Psoas muscle (tissue), 8 donors: ENCODE measurements around the gene EEFSEC. TPM values are rescaled to one million over a fixed set of nuclear protein-coding genes. Genes with fewer than 3 reads are reported as not detected.
A peak's percentile ranks its signal among the peaks of the same experiment; 100 is the strongest.

ENCODE experiments used
- ATAC-seq, 4 donors: fragments of 200-7000 bp; cut with Tn5 transposase; one replicate each; pipeline ENCODE4 v1.9.1; 2020; ENCODE audit warnings: moderate library complexity in 3 of 4, mild to moderate bottlenecking in 2 of 4
- DNase-seq, 2 donors: peaks; one replicate each; pipeline ENCODE4 v3.0.0-alpha.2; 2020
- H3K27ac ChIP-seq: fragments of 200-600 bp; one replicate; pipeline ENCODE4 v1.8.0; 2022
- H3K27me3 ChIP-seq, 3 donors: fragments of 200-600 bp in 1 of 3; one replicate each; pipeline versions ENCODE4 v1.6.1 to v1.8.0; 2013 to 2022; ENCODE audit warnings: low read length in 2 of 3, mild to moderate bottlenecking in 2 of 3, moderate library complexity in 1 of 3; ENCODE audit not compliant: insufficient read depth in 3 of 3
- H3K36me3 ChIP-seq, 2 donors: fragments of 200-600 bp in 1 of 2; one replicate each; pipeline versions ENCODE4 v1.6.1 to v1.8.0; 2013 to 2022; ENCODE audit warnings: low read depth in 1 of 2, mild to moderate bottlenecking in 1 of 2, moderate library complexity in 1 of 2; ENCODE audit not compliant: insufficient read depth in 1 of 2
- H3K4me1 ChIP-seq: fragments of 200-600 bp; one replicate; pipeline ENCODE4 v1.8.0; 2022
- H3K4me3 ChIP-seq: fragments of 200-600 bp; one replicate; pipeline ENCODE4 v1.8.0; 2022; ENCODE audit warnings: mild to moderate bottlenecking
- H3K9me3 ChIP-seq: fragments of 200-600 bp; one replicate; pipeline ENCODE4 v1.8.0; 2022
- WGBS, 3 donors: extraction: QIAGEN DNeasy Blood & Tissue Kit; methylation state at CpG; one replicate each; pipeline versions ENCODE4 v1.1.6 to v1.1.7; 2013; 5-methylcytosine and 5-hydroxymethylcytosine counted together
- intact Hi-C, 2 donors: fragments of 100-400 bp; cut with DNase I; formaldehyde crosslinking; loops; one replicate each; pipeline versions ENCODE4 v1.11.0 to v1.14.2; 2022
- polyA plus RNA-seq, 3 donors: library from polyadenylated mRNA; stranded (reverse); fragments of 200-250 nt; gene quantifications; one replicate each; pipeline ENCODE4 v1.2.3, GENCODE V29; 2013
- total RNA-seq, 4 donors: library from RNA; stranded (reverse); fragmentation: NEBNext Ultra II Directional in 2 of 4; extraction: Animal tissue kit (Norgen Biotek cat#: 25700) in 2 of 4; gene quantifications; one replicate each; pipeline versions ENCODE4 v1.2.1 to v1.2.4, GENCODE V29; 2021 to 2023
- TF ChIP-seq, protein P1 (sequence below): fragments of 200-600 bp; IDR thresholded peaks from one replicate; pipeline ENCODE4 v1.8.0; 2022; ENCODE audit warnings: antibody characterized with exemption
- donor health status: healthy with polysubstance abuse.
- donor health status: DM: no; HTN: no; CAD: no; lungs with moderate emphysema.
- donor health status: Bipolar disorder and iron deficiency.
- donor health status: healthy.
- donor health status: DM: yes; HTN: yes; CAD: no.
- donor health status: DM: no; HTN: no; CAD: no.
- donor health status: DM: no; HTN: no; CAD: no.
- donor health status: DM: yes; HTN: yes; CAD: no.

Gene EEFSEC
- total and polyA plus RNA-seq, 7 donors: 10.7 to 18.9 (median 14.0) TPM

DNA sequence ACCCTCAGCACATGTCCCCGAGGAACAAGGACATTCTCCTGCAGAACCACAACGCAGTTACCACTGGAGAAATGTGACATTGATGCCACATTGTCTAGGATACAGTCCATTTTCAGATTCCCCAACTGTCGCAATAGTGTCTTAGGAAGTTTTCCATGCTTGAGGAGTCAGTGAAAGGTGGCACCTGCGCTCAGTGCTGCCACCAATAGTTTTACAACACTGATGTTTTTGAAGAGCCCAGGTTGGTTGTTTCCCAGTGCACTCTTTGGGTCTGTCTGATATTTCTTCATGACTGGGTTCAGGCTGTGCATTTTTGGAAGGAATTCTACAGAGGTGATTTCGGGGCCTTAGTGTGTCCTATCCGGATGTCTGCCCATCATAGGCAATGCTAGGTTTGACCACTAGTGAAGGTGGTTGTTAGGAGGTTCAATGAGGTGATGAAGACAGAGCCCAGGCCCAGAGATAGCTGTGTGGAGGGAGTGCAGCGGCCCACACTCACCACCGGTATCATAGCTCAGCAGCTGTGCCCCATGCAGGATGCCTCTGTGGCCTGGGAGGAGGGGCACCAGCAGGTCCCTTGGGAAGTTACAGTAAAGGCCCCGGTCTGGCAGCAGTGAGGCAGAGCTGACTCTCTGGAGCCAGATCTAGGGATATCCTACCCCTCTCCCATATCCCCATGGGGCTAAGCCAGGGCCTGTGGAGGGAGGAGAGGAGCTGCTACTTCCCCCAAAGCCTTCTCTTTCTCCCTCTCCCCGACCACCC, 216.8 kb downstream of the EEFSEC start:
- Histone ChIP-seq H3K27ac (peak overlapping the region; percentile 58), H3K27me3 (no peaks in the 10 kb centered on the region), H3K36me3 (no peaks in the 10 kb centered on the region), H3K9me3 (no peaks in the 10 kb centered on the region), H3K4me1 (peaks cover 61% of the 10 kb centered on the region), H3K4me3 (no peak overlapping the region)
- 59 to 73% (median 61%) methylated on average over 10 of the region's 10 CpGs for WGBS, 3 donors
- TF ChIP-seq, protein P1, sequence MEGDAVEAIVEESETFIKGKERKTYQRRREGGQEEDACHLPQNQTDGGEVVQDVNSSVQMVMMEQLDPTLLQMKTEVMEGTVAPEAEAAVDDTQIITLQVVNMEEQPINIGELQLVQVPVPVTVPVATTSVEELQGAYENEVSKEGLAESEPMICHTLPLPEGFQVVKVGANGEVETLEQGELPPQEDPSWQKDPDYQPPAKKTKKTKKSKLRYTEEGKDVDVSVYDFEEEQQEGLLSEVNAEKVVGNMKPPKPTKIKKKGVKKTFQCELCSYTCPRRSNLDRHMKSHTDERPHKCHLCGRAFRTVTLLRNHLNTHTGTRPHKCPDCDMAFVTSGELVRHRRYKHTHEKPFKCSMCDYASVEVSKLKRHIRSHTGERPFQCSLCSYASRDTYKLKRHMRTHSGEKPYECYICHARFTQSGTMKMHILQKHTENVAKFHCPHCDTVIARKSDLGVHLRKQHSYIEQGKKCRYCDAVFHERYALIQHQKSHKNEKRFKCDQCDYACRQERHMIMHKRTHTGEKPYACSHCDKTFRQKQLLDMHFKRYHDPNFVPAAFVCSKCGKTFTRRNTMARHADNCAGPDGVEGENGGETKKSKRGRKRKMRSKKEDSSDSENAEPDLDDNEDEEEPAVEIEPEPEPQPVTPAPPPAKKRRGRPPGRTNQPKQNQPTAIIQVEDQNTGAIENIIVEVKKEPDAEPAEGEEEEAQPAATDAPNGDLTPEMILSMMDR: no peak
- no peak for DNase-seq
- peak in 1 of 4 donors; percentile 37 for ATAC-seq
- intact Hi-C loops: no loop called here

GRCh38 chr3:128372281-128372680, 219.0 kb downstream of the EEFSEC start:
- Histone ChIP-seq H3K27ac (no peak overlapping the region), H3K36me3 (no peaks in the 10 kb centered on the region), H3K4me1 (peaks cover 66% of the 10 kb centered on the region), H3K9me3 (no peaks in the 10 kb centered on the region), H3K4me3 (no peak overlapping the region), H3K27me3 (no peaks in the 10 kb centered on the region)
- ATAC-seq (no peak), DNase-seq (no peak)
- intact Hi-C loops: no loop called here
- 58 to 86% (median 67%) methylated on average over 5 of the region's 5 CpGs for WGBS, 3 donors
- TF ChIP-seq, protein P1: no peak

- Histone ChIP-seq H3K4me3 (no peak overlapping the region), H3K9me3 (no peaks in the 10 kb centered on the region), H3K27me3 (no peaks in the 10 kb centered on the region), H3K36me3 (no peaks in the 10 kb centered on the region), H3K27ac (no peak overlapping the region), H3K4me1 (peaks cover 69% of the 10 kb centered on the region)
- DNase-seq (no peak), ATAC-seq (no peak)
- TF ChIP-seq, protein P1: no peak
- intact Hi-C loops: no loop called here
- WGBS, 3 donors: 91 to 97% (median 95%) methylated on average over 10 of the region's 10 CpGs
Observed at GRCh38 chr3:128372707-128373533, 219.6 kb downstream of the EEFSEC start.

DNA sequence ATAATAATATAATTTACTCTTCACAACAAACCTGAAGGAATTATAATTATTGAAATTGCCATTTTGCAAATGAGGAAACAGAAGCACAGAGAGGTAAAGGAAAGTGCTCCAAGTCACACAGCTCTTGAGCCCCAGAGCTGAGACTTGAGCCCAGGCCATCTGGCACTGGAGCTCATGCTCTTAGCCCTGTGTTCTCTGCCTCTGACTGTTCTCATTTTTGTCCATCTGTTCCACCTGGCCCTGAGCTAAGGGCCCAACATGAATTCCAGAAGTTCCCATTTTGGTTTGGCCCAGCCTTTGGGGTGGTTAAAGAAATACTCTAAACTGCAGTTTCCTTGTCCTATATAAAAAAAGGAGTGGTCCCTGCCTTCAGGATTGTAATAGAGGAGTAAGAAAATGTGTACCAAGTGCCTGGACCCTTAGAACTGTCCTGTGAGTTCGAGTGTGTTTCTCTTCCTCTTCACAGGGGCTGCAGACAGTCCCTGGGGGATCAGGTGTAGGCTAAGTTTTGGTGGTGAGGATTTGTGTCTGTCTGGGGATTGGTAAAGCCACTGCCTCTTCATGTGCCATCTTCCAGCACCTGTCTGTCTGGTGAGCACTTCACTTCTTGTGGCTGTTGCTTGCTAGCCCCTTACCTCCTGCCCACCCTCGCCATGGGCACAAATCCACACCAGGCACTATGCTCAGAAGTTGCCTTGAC, 221.6 kb downstream of the EEFSEC start:
- ATAC-seq (no peak), DNase-seq (no peak)
- TF ChIP-seq, protein P1: no peak
- Histone ChIP-seq H3K4me1 (peaks cover 67% of the 10 kb centered on the region), H3K9me3 (no peaks in the 10 kb centered on the region), H3K27me3 (no peaks in the 10 kb centered on the region), H3K27ac (no peak overlapping the region), H3K4me3 (no peak overlapping the region), H3K36me3 (no peaks in the 10 kb centered on the region)
- intact Hi-C loops: no loop called here
- WGBS, 3 donors: 67 to 89% (median 88%) methylated on average over 2 of the region's 2 CpGs
